PC-3 (cell line): ENCODE measurements around the gene SLC22A4. TPM values are rescaled to one million over a fixed set of nuclear protein-coding genes. Genes with fewer than 3 reads are reported as not detected.

ENCODE experiments used
- ATAC-seq: fragments of 200-7000 bp; cut with Tn5 transposase; 2 replicates; pipeline ENCODE4 v1.9.1; 2020; ENCODE audit warnings: mild to moderate bottlenecking, moderate library complexity
- BruUV-seq: library from RNA; stranded (reverse); fragments of 400-500 nt; replicated peaks from 2 replicates; lab custom pipeline; 2021; lab: Mats Ljungman, UMichigan
- CTCF ChIA-PET: fragments of 300-600 bp; sonication (Branson Sonifier 250); formaldehyde crosslinking; loops from one replicate; lab custom pipeline; 2022; ENCODE audit warnings: antibody characterized with exemption; lab: Charles Lee
- POLR2A ChIA-PET: fragments of 300-600 bp; sonication (Branson Sonifier 250); formaldehyde crosslinking; loops from one replicate; lab custom pipeline; 2022; ENCODE audit warnings: antibody characterized with exemption; ENCODE audit not compliant: unreplicated experiment; lab: Charles Lee
- DNase-seq: peaks from one replicate; pipeline ENCODE4 v3.0.0-alpha.2; 2015
- H2AFZ ChIP-seq: fragments of 300-600 bp; sonication (generic); 2 replicates; pipeline ENCODE4 v1.6.0; 2016; ENCODE audit warnings: antibody characterized with exemption, low read length
- H3F3A ChIP-seq: fragments of 300-600 bp; sonication (generic); one replicate; pipeline ENCODE4 v1.6.0; 2017; ENCODE audit warnings: antibody characterized with exemption, low read length, control low read depth, mild to moderate bottlenecking; ENCODE audit not compliant: unreplicated experiment
- H3K27ac ChIP-seq: fragments of 300-600 bp; sonication (generic); 2 replicates; pipeline ENCODE4 v1.5.1; 2016; ENCODE audit warnings: mild to moderate bottlenecking, low read length
- H3K27me3 ChIP-seq: fragments of 300-600 bp; sonication (generic); 2 replicates; pipeline ENCODE4 v1.6.1; 2016; ENCODE audit warnings: low read length, mixed read lengths
- H3K36me3 ChIP-seq: fragments of 300-600 bp; sonication (generic); 2 replicates; pipeline ENCODE4 v1.6.1; 2016; ENCODE audit warnings: low read depth, mixed run types, low read length, mixed read lengths
- H3K4me1 ChIP-seq: fragments of 300-600 bp; sonication (generic); 2 replicates; pipeline ENCODE4 v1.5.1; 2016; ENCODE audit warnings: low read length; ENCODE audit not compliant: insufficient read depth
- H3K4me2 ChIP-seq: fragments of 300-600 bp; sonication (generic); 2 replicates; pipeline ENCODE4 v1.6.0; 2016; ENCODE audit warnings: low read length
- H3K4me3 ChIP-seq: fragments of 300-600 bp; sonication (generic); 2 replicates; pipeline ENCODE4 v1.5.1; 2016; ENCODE audit warnings: mild to moderate bottlenecking, low read length, mixed read lengths
- H3K79me2 ChIP-seq: fragments of 300-600 bp; sonication (generic); 2 replicates; pipeline ENCODE4 v1.6.1; 2017; ENCODE audit warnings: low read length, mixed read lengths
- H3K9ac ChIP-seq: fragments of 300-600 bp; sonication (generic); 2 replicates; pipeline ENCODE4 v1.6.0; 2016; ENCODE audit warnings: mild to moderate bottlenecking, low read length
- H3K9me2 ChIP-seq: fragments of 300-600 bp; sonication (generic); replicated peaks from 2 replicates; pipeline ENCODE4 v1.6.1; 2016; ENCODE audit warnings: mixed run types, low read length, mixed read lengths
- H3K9me3 ChIP-seq: fragments of 300-600 bp; sonication (generic); 2 replicates; pipeline ENCODE4 v1.6.1; 2016; ENCODE audit warnings: low read length, mixed read lengths
- H4K20me1 ChIP-seq: fragments of 300-600 bp; sonication (generic); 2 replicates; pipeline ENCODE4 v1.6.1; 2016; ENCODE audit warnings: low read length, mixed read lengths
- EZH2 ChIP-seq: fragments of 300-600 bp; sonication (generic); IDR thresholded peaks from one replicate; pipeline ENCODE4 v1.6.1; 2017; ENCODE audit warnings: antibody characterized with exemption, mild to moderate bottlenecking, low read length; ENCODE audit not compliant: unreplicated experiment
- EZH2phosphoT487 ChIP-seq: fragments of 300-600 bp; sonication (generic); IDR thresholded peaks from 2 replicates; pipeline ENCODE4 v1.6.1; 2018; ENCODE audit warnings: mild to moderate bottlenecking, antibody characterized with exemption, low read length, borderline replicate concordance
- intact Hi-C: fragments of 100-400 bp; cut with micrococcal nuclease; formaldehyde crosslinking; loops from 2 replicates; pipeline ENCODE4 v1.9.0; 2023
- total RNA-seq: library from RNA; depleted of rRNA; stranded (reverse); fragments of >200 nt; gene quantifications from 2 replicates; pipeline ENCODE4 v1.2.3, GENCODE V29; 2014
- TF ChIP-seq, protein P1 (sequence below): fragments of 300-600 bp; sonication (generic); conservative IDR thresholded peaks from 2 replicates; pipeline ENCODE4 v1.5.1; 2017; ENCODE audit warnings: antibody characterized with exemption, low read depth, mild to moderate bottlenecking, low read length

SLC22A4 gene
- total RNA-seq, 1 experiment from 2014 or later, result 3.4 TPM

DNA sequence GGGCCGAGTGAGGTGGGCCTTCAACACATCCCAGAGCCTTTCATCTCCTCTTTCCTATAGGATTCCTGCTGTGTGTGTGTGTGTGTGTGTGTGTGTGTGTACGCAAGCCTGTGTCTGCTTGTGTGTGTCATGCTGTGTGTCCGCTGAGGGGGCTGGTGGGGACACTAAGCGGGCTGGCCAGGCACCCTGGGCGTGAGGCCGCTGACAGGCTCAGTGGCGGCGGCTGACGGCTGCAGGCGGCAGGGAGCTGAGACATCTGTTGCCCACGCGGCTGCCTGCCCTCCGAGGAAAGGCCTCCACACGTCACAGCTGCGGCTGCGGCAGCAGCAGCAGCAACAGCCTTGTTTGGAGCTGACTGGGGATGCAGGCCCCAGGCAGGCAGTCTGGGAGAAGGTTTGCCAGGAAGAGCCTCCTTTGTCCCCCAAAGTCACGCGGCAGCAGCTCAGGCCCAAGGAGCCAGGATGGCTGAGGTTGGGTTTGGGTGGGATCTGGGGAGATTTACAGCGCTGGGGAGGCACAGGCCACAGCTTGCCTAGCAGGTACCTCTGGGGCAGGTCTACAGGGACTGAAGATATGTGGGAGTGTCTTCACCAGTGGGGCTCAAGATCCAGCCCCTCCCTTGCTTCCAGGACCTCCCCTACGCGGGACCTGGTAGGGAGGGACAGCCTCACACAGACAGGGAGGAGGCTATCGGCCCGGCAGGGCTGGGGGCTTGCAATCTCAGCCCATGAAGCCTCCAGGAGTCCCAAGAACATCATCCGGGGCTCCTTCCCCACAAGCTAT is 34.9 kb upstream of the SLC22A4 start:
- POLR2A ChIA-PET, result interaction anchor here (0.6 kb wide), 1 partner anchor 35 kb away, joined by 3 read pairs; no protein-coding TSS in a partner anchor
- H3K4me1 ChIP-seq, result peaks cover 52% of the 10 kb centered on the region
- no peak for ATAC-seq

DNA sequence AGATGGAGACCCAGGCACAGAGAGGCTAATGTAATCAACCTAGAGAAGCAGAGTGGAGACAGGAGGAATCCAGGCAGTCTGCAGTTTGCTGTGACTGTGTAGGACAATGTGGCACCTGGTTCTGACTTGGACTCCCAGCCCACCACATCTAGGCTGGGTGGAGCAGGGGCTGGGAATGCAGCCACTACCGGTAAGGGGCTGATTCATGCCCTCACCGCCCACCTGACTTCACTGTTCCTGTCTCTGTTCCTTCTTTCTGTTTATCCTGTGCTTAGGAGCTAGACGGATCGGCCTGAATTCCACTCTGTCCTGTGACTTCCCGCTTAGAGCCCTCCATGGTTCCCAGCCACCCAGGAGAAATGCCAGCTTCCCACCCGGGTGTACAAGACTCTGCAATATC is 34.1 kb upstream of the SLC22A4 start:
- TF ChIP-seq EZH2phosphoT487 (no peak), EZH2 (no peak)
- TF ChIP-seq, protein P1, sequence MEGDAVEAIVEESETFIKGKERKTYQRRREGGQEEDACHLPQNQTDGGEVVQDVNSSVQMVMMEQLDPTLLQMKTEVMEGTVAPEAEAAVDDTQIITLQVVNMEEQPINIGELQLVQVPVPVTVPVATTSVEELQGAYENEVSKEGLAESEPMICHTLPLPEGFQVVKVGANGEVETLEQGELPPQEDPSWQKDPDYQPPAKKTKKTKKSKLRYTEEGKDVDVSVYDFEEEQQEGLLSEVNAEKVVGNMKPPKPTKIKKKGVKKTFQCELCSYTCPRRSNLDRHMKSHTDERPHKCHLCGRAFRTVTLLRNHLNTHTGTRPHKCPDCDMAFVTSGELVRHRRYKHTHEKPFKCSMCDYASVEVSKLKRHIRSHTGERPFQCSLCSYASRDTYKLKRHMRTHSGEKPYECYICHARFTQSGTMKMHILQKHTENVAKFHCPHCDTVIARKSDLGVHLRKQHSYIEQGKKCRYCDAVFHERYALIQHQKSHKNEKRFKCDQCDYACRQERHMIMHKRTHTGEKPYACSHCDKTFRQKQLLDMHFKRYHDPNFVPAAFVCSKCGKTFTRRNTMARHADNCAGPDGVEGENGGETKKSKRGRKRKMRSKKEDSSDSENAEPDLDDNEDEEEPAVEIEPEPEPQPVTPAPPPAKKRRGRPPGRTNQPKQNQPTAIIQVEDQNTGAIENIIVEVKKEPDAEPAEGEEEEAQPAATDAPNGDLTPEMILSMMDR, result no peak
- DNase-seq, result peak; percentile 49
- peak overlapping the region; percentile 43; the same call in 1 of the 2 replicates for H3K4me3 ChIP-seq
- POLR2A ChIA-PET, result interaction anchor here (0.6 kb wide), 1 partner anchor 34 kb away, joined by 3 read pairs; no protein-coding TSS in a partner anchor
- no peaks in the 10 kb centered on the region for H3K9me3 ChIP-seq
- no peak overlapping the region for H2AFZ ChIP-seq
- no peaks in the 10 kb centered on the region for H3K36me3 ChIP-seq
- no peaks in the 10 kb centered on the region for H3F3A ChIP-seq
- peak overlapping the region; percentile 93 for H3K4me2 ChIP-seq
- intact Hi-C loops, result no loop called here
- no TSS peak for BruUV-seq
- H3K27ac ChIP-seq, result peak overlapping the region; percentile 84
- peaks cover 18% of the 10 kb centered on the region for H3K79me2 ChIP-seq
- no peaks in the 10 kb centered on the region for H3K9me2 ChIP-seq
- ATAC-seq, result peak; percentile 6
- H4K20me1 ChIP-seq, result no peaks in the 10 kb centered on the region
- CTCF ChIA-PET, result no interaction called here
- H3K27me3 ChIP-seq, result no peaks in the 10 kb centered on the region
- peaks cover 60% of the 10 kb centered on the region for H3K4me1 ChIP-seq
- 0 out of 2 replicates have a peak overlapping the region, but pooled peaks have one; percentile 10 for H3K9ac ChIP-seq

More for the DNA sequence above, 34.9 kb upstream of the SLC22A4 start:
- H3K9me2 ChIP-seq, result no peaks in the 10 kb centered on the region
- peak overlapping the region; percentile 84 for H3K27ac ChIP-seq
- H2AFZ ChIP-seq, result no peak overlapping the region
- 0 out of 2 replicates have a peak overlapping the region, but pooled peaks have one; percentile 10 for H3K9ac ChIP-seq
- no peaks in the 10 kb centered on the region for H3K36me3 ChIP-seq
- no peaks in the 10 kb centered on the region for H4K20me1 ChIP-seq
- H3K79me2 ChIP-seq, result peaks cover 18% of the 10 kb centered on the region
- TF ChIP-seq EZH2phosphoT487 (no peak), EZH2 (no peak)
- TF ChIP-seq, protein P1, result no peak
- intact Hi-C loops, result no loop called here
- H3K9me3 ChIP-seq, result no peaks in the 10 kb centered on the region
- H3K4me3 ChIP-seq, result peak overlapping the region; percentile 74; the same call in 1 of the 2 replicates
- H3K4me2 ChIP-seq, result peak overlapping the region; percentile 93
- no peak for DNase-seq
- no TSS peak for BruUV-seq
- CTCF ChIA-PET, result no interaction called here
- no peaks in the 10 kb centered on the region for H3F3A ChIP-seq
- H3K27me3 ChIP-seq, result no peaks in the 10 kb centered on the region
